SK-N-SH (cell line): ENCODE data around the gene FAM174B. TPM values are rescaled to one million over a fixed set of nuclear protein-coding genes. Genes with fewer than 3 reads are reported as not detected.

Source experiments
- CTCF ChIA-PET: fragments of 300-600, 350-600 bp; formaldehyde crosslinking; extraction: SDS; loops from one replicate; lab custom pipeline; 2021; lab: Yijun Ruan, JAX
- POLR2A ChIA-PET: fragments of 350-600 bp; sonication (Branson Sonifier 250); formaldehyde crosslinking; extraction: SDS; loops from one replicate; lab custom pipeline; 2020; ENCODE audit warnings: antibody characterized with exemption, inconsistent platforms; lab: Yijun Ruan, JAX
- DNase-seq: peaks from one replicate; pipeline ENCODE4 v3.0.0; 2012
- H2AFZ ChIP-seq: fragments of 200-600 bp; sonication (generic); 2 replicates; pipeline ENCODE4 v1.8.1; 2016; ENCODE audit warnings: antibody characterized with exemption, mild to moderate bottlenecking, low read depth
- H3F3A ChIP-seq: fragments of 200-600 bp; sonication (generic); replicated peaks from 2 replicates; pipeline ENCODE3; 2016; ENCODE audit warnings: antibody characterized with exemption, mild to moderate bottlenecking; ENCODE audit not compliant: insufficient read depth
- H3K27ac ChIP-seq, 2 experiments: fragments of 200-500 bp in 1 of 2; fragments of 200-600 bp in 1 of 2; sonication (Bioruptor generic) in 1 of 2; sonication (generic), shearing (Covaris generic) in 1 of 2; 2 replicates each; pipeline versions ENCODE4 v1.5.1 to v1.6.1; 2014 to 2016; ENCODE audit warnings: low read depth in 2 of 2, inconsistent platforms in 1 of 2, low read length in 1 of 2, mild to moderate bottlenecking in 1 of 2, mixed read lengths in 1 of 2
- H3K27me3 ChIP-seq: fragments of 200-600 bp; sonication (generic), shearing (Covaris generic); 2 replicates; pipeline ENCODE4 v1.6.1; 2016; ENCODE audit warnings: mixed run types; ENCODE audit not compliant: insufficient read depth
- H3K36me3 ChIP-seq, 2 experiments: fragments of 200-500 bp in 1 of 2; fragments of 200-600 bp in 1 of 2; sonication (Bioruptor generic) in 1 of 2; sonication (generic) in 1 of 2; replicated peaks in 1 of 2; 2 replicates each; pipeline versions ENCODE3 to v1.5.1; 2014 to 2016; ENCODE audit warnings: low read length in 1 of 2, mild to moderate bottlenecking in 1 of 2; ENCODE audit not compliant: insufficient read depth in 2 of 2, control insufficient read depth in 1 of 2
- H3K4me1 ChIP-seq, 2 experiments: fragments of 200-500 bp in 1 of 2; fragments of 200-600 bp in 1 of 2; sonication (Bioruptor generic) in 1 of 2; sonication (generic), shearing (Covaris generic) in 1 of 2; 2 replicates each; pipeline versions ENCODE4 v1.5.1 to v1.6.1; 2014 to 2016; ENCODE audit warnings: low read depth in 1 of 2, low read length in 1 of 2, mixed run types in 1 of 2; ENCODE audit not compliant: insufficient read depth in 2 of 2, control insufficient read depth in 1 of 2
- H3K4me2 ChIP-seq: fragments of 200-600 bp; sonication (generic), shearing (Covaris generic); 2 replicates; pipeline ENCODE4 v1.6.1; 2017; ENCODE audit warnings: mixed run types
- H3K4me3 ChIP-seq, 2 experiments: fragments of 200-500 bp in 1 of 2; fragments of 200-600 bp in 1 of 2; sonication (Bioruptor generic) in 1 of 2; sonication (generic), shearing (Covaris generic) in 1 of 2; 2 replicates each; pipeline versions ENCODE4 v1.5.1 to v1.8.1; 2014 to 2016; ENCODE audit warnings: low read depth in 2 of 2, inconsistent platforms in 1 of 2, low read length in 1 of 2, mild to moderate bottlenecking in 1 of 2, mixed read lengths in 1 of 2, moderate library complexity in 1 of 2
- H3K79me2 ChIP-seq: fragments of 200-600 bp; sonication (generic); 2 replicates; pipeline ENCODE4 v1.8.1; 2017; ENCODE audit warnings: mild to moderate bottlenecking; ENCODE audit not compliant: insufficient read depth
- H3K9ac ChIP-seq: fragments of 200-600 bp; sonication (generic); 2 replicates; pipeline ENCODE4 v1.6.1; 2017; ENCODE audit warnings: mixed run types
- H3K9me2 ChIP-seq: fragments of 200-600 bp; sonication (generic); 2 replicates; pipeline ENCODE4 v1.6.1; 2017; ENCODE audit warnings: mixed run types
- H3K9me3 ChIP-seq: fragments of 200-600 bp; sonication (generic); 2 replicates; pipeline ENCODE4 v1.6.1; 2017; ENCODE audit warnings: mixed run types, mild to moderate bottlenecking, moderate library complexity
- H4K20me1 ChIP-seq: fragments of 200-600 bp; sonication (generic); 2 replicates; pipeline ENCODE4 v1.6.1; 2017; ENCODE audit warnings: mild to moderate bottlenecking, mixed run types; ENCODE audit not compliant: insufficient read depth
- CHD2 ChIP-seq: fragments of 150-350 bp; IDR thresholded peaks from 2 replicates; pipeline ENCODE4 v1.6.1; 2018; ENCODE audit warnings: low read length; ENCODE audit not compliant: partially characterized antibody
- EP300 ChIP-seq, 2 experiments: IDR thresholded peaks; 2 replicates each; pipeline versions ENCODE4 v1.4.0 to v1.6.1; 2012; ENCODE audit warnings: borderline replicate concordance in 1 of 2, low read depth in 1 of 2, low read length in 1 of 2
- IRF3 ChIP-seq: fragments of 150-350 bp; IDR thresholded peaks from 2 replicates; pipeline ENCODE4 v1.6.1; 2016; ENCODE audit warnings: mild to moderate bottlenecking, low read depth, low read length
- MEF2A ChIP-seq: IDR thresholded peaks from 2 replicates; pipeline ENCODE4 v1.4.0; 2012; ENCODE audit warnings: low read depth, borderline replicate concordance
- MXI1 ChIP-seq: IDR thresholded peaks from 2 replicates; pipeline ENCODE4 v1.6.1; 2012; ENCODE audit warnings: mild to moderate bottlenecking, low read depth, low read length, improper control_type of control experiment
- NRF1 ChIP-seq: IDR thresholded peaks from 2 replicates; pipeline ENCODE4 v1.6.1; 2012; ENCODE audit warnings: low read depth, mild to moderate bottlenecking, low read length
- RAD21 ChIP-seq: IDR thresholded peaks from 2 replicates; pipeline ENCODE4 v1.6.1; 2012; ENCODE audit warnings: mild to moderate bottlenecking, low read length
- RCOR1 ChIP-seq: fragments of 150-350 bp; IDR thresholded peaks from 2 replicates; pipeline ENCODE4 v1.6.1; 2017; ENCODE audit warnings: antibody characterized with exemption, low read length
- REST ChIP-seq: IDR thresholded peaks from 2 replicates; pipeline ENCODE4 v1.6.1; 2012; ENCODE audit warnings: mild to moderate bottlenecking, low read depth, low read length, moderate library complexity
- RFX5 ChIP-seq: IDR thresholded peaks from 2 replicates; pipeline ENCODE4 v1.6.1; 2012; ENCODE audit warnings: mild to moderate bottlenecking, improper control_type of control experiment, low read length
- RXRA ChIP-seq: IDR thresholded peaks from 2 replicates; pipeline ENCODE4 v1.4.0; 2012; ENCODE audit warnings: low read depth, mild to moderate bottlenecking, borderline replicate concordance
- SIN3A ChIP-seq: IDR thresholded peaks from 2 replicates; pipeline ENCODE4 v1.6.1; 2012; ENCODE audit warnings: low read depth, mild to moderate bottlenecking, low read length, moderate library complexity, borderline replicate concordance
- SMC3 ChIP-seq: IDR thresholded peaks from 2 replicates; pipeline ENCODE4 v1.6.1; 2012; ENCODE audit warnings: low read depth, low read length, improper control_type of control experiment
- TAF1 ChIP-seq: IDR thresholded peaks from 2 replicates; pipeline ENCODE4 v1.6.1; 2012; ENCODE audit warnings: low read depth, mild to moderate bottlenecking, low read length, moderate library complexity, borderline replicate concordance
- TEAD4 ChIP-seq: IDR thresholded peaks from 2 replicates; pipeline ENCODE4 v1.4.0; 2012; ENCODE audit warnings: mild to moderate bottlenecking, borderline replicate concordance; ENCODE audit not compliant: insufficient read depth
- USF1 ChIP-seq: IDR thresholded peaks from 2 replicates; pipeline ENCODE4 v1.4.0; 2012; ENCODE audit warnings: low read depth, borderline replicate concordance
- USF2 ChIP-seq: fragments of 150-350 bp; IDR thresholded peaks from 2 replicates; pipeline ENCODE4 v1.6.1; 2017; ENCODE audit warnings: antibody characterized with exemption, low read length, low read depth, borderline replicate concordance
- ZBTB33 ChIP-seq: IDR thresholded peaks from 2 replicates; pipeline ENCODE4 v1.4.0; 2012; ENCODE audit warnings: low read depth, borderline replicate concordance
- WGBS: methylation state at CpG from one replicate; pipeline ENCODE4 v1.1.6; 2017; ENCODE audit warnings: low lambda C conversion rate; 5-methylcytosine and 5-hydroxymethylcytosine counted together
- polyA plus RNA-seq, 3 experiments: library from polyadenylated mRNA; depleted of rRNA; stranded (reverse); fragments of >200 nt; gene quantifications; 2 replicates each; pipeline ENCODE4 v1.2.3, GENCODE V29; 2012

FAM174B gene
- polyA plus RNA-seq, 1 of the 3 experiments (the other 2 are of a cell fraction), result 0.30 TPM

GRCh38 chr15:92629276-92629974, 26.1 kb downstream of the FAM174B start:
- TF ChIP-seq RCOR1 (no peak), SIN3A (no peak), NRF1 (no peak), RAD21 (no peak), ZBTB33 (no peak), MXI1 (no peak), MEF2A (no peak), IRF3 (no peak), RXRA (no peak), TEAD4 (no peak), USF2 (no peak), TAF1 (no peak), EP300 (IDR thresholded peaks at IDR 0.05; ENCODE audit: borderline replicate concordance in 1 of 2, low read depth in 1 of 2, low read length in 1 of 2) (no peak), REST (no peak), USF1 (no peak), CHD2 (no peak), SMC3 (no peak), RFX5 (no peak)
- TF ChIP-seq, all 33 proteins: peak for 0
- Histone ChIP-seq H2AFZ (no peak overlapping the region), H3F3A (no peaks in the 10 kb centered on the region), H3K27ac (no peak overlapping the region), H3K4me2 (no peak overlapping the region), H3K36me3 (no peaks in the 10 kb centered on the region), H3K79me2 (no peaks in the 10 kb centered on the region), H3K9me3 (no peaks in the 10 kb centered on the region), H3K4me3 (no peak overlapping the region), H4K20me1 (no peaks in the 10 kb centered on the region), H3K9me2 (no peaks in the 10 kb centered on the region), H3K9ac (no peak overlapping the region), H3K4me1 (peaks cover 0 to 7% of the 10 kb centered on the region in 2 experiments; a peak in 1 of 4 replicates), H3K27me3 (no peaks in the 10 kb centered on the region)
- WGBS, result 66% methylated on average over 9 of the region's 11 CpGs
- POLR2A ChIA-PET, result no interaction called here
- CTCF ChIA-PET, result no interaction called here
- no peak for DNase-seq
